A549 (cell line): ENCODE results near the gene MSRB3. TPM values are rescaled to one million over a fixed set of nuclear protein-coding genes. Genes with fewer than 3 reads are reported as not detected.

Source experiments
- ATAC-seq, 2 experiments: fragments of 200-7000 bp in 1 of 2; fragments of >200 bp in 1 of 2; cut with Nextera tagmentation in 1 of 2; cut with Tn5 transposase in 1 of 2; 3 replicates each; pipeline versions ENCODE4 v1.8.0 to v1.9.1; 2018 to 2020; ENCODE audit warnings: mild to moderate bottlenecking in 1 of 2, moderate library complexity in 1 of 2
- CTCF ChIA-PET: fragments of 300-600 bp; sonication (Branson Sonifier 250); formaldehyde crosslinking; extraction: SDS; loops from one replicate; lab custom pipeline; 2021; ENCODE audit warnings: antibody characterized with exemption, inconsistent platforms; lab: Yijun Ruan, JAX
- POLR2A ChIA-PET: fragments of 350-600 bp; formaldehyde crosslinking; extraction: SDS; loops from one replicate; lab custom pipeline; 2021; ENCODE audit warnings: antibody characterized with exemption, inconsistent platforms; lab: Yijun Ruan, JAX
- DNase-seq, 2 experiments: peaks; one replicate each; pipeline versions ENCODE4 v3.0.0 to v3.0.0-alpha.2; 2011 to 2016; ENCODE audit warnings: low read depth in 1 of 2, low spot score in 1 of 2
- FAIRE-seq: peaks from 2 replicates; lab custom pipeline; 2011; peaks lifted over from hg19 to GRCh38; lab: Jason Lieb, UNC
- H3K27ac ChIP-seq, 2 experiments: fragments of >200 bp; sonication (Bioruptor Twin); formaldehyde crosslinking; 3 replicates each; pipeline ENCODE4 v1.5.1; 2016 to 2017
- H3K4me1 ChIP-seq: fragments of >200 bp; sonication (Bioruptor Twin); formaldehyde crosslinking; 3 replicates; pipeline ENCODE4 v1.6.1; 2016
- H3K4me2 ChIP-seq: fragments of >200 bp; sonication (Bioruptor Twin); formaldehyde crosslinking; 3 replicates; pipeline ENCODE4 v1.6.1; 2016
- H3K4me3 ChIP-seq: fragments of >200 bp; sonication (Bioruptor Twin); formaldehyde crosslinking; 3 replicates; pipeline ENCODE4 v1.5.1; 2016
- H3K9me3 ChIP-seq: fragments of >200 bp; sonication (Bioruptor Twin); formaldehyde crosslinking; 3 replicates; pipeline ENCODE4 v1.6.1; 2016
- CEBPB ChIP-seq, 2 experiments: fragments of >200 bp in 1 of 2; sonication (Bioruptor Twin) in 1 of 2; formaldehyde crosslinking in 1 of 2; IDR thresholded peaks; 2 replicates each; pipeline ENCODE4 v1.6.1; 2012 to 2016
- CHD2 ChIP-seq: fragments of 150-350 bp; IDR thresholded peaks from 2 replicates; pipeline ENCODE4 v1.6.1; 2014; ENCODE audit warnings: low read length; ENCODE audit not compliant: partially characterized antibody
- CHD4 ChIP-seq: fragments of 200-600 bp; sonication (generic); IDR thresholded peaks from 2 replicates; pipeline ENCODE4 v1.6.1; 2016; ENCODE audit warnings: antibody characterized with exemption, mild to moderate bottlenecking, borderline replicate concordance
- E2F6 ChIP-seq: IDR thresholded peaks from 2 replicates; pipeline ENCODE4 v1.6.1; 2012; ENCODE audit warnings: low read depth, borderline replicate concordance
- ELK1 ChIP-seq: fragments of 150-350 bp; IDR thresholded peaks from 2 replicates; pipeline ENCODE4 v1.6.1; 2014; ENCODE audit warnings: low read depth, mild to moderate bottlenecking, low read length
- FOSL2 ChIP-seq, 2 experiments: fragments of 450-650 bp in 1 of 2; fragments of >200 bp in 1 of 2; sonication (Bioruptor Twin) in 1 of 2; formaldehyde crosslinking; IDR thresholded peaks; 2 replicates each; pipeline versions ENCODE4 v1.5.0 to v1.6.1; 2016 to 2020; ENCODE audit warnings: mild to moderate bottlenecking in 1 of 2, moderate library complexity in 1 of 2
- HDAC2 ChIP-seq: fragments of 200-600 bp; sonication (generic); IDR thresholded peaks from 2 replicates; pipeline ENCODE4 v1.6.1; 2016
- HES2 ChIP-seq: fragments of >200 bp; sonication (Bioruptor Twin); formaldehyde crosslinking; IDR thresholded peaks from 2 replicates; pipeline ENCODE4 v1.6.1; 2016
- HEYL ChIP-seq: fragments of 250-450 bp; sonication (Bioruptor Pico); IDR thresholded peaks from 2 replicates; pipeline ENCODE4 v1.8.0; 2021; ENCODE audit warnings: mild to moderate bottlenecking, moderate library complexity
- HMGXB4 ChIP-seq: fragments of 250-450 bp; sonication (Bioruptor Pico); IDR thresholded peaks from 2 replicates; pipeline ENCODE4 v1.5.0; 2021; ENCODE audit warnings: mild to moderate bottlenecking, moderate library complexity, borderline replicate concordance
- HOXA7 ChIP-seq: fragments of 250-450 bp; sonication (Bioruptor Pico); IDR thresholded peaks from 2 replicates; pipeline ENCODE4 v1.5.0; 2020; ENCODE audit warnings: mild to moderate bottlenecking, moderate library complexity
- JUNB ChIP-seq: fragments of >200 bp; sonication (Bioruptor Twin); formaldehyde crosslinking; IDR thresholded peaks from 2 replicates; pipeline ENCODE4 v1.6.1; 2016
- KDM1A ChIP-seq: fragments of 200-600 bp; sonication (generic); IDR thresholded peaks from 2 replicates; pipeline ENCODE4 v1.6.1; 2016; ENCODE audit warnings: low read depth, mild to moderate bottlenecking
- KDM5A ChIP-seq: fragments of 200-600 bp; sonication (generic); IDR thresholded peaks from 2 replicates; pipeline ENCODE4 v1.6.1; 2016; ENCODE audit warnings: antibody characterized with exemption, mild to moderate bottlenecking
- MAFK ChIP-seq: fragments of 450-650 bp; IDR thresholded peaks from 2 replicates; pipeline ENCODE4 v1.6.1; 2014; ENCODE audit not compliant: partially characterized antibody
- NPAS2 ChIP-seq: fragments of 250-450 bp; sonication (Bioruptor Pico); IDR thresholded peaks from 2 replicates; pipeline ENCODE4 v1.8.0; 2022; ENCODE audit warnings: mild to moderate bottlenecking, moderate library complexity, borderline replicate concordance
- NR3C1 ChIP-seq: fragments of >200 bp; sonication (Bioruptor Twin); formaldehyde crosslinking; IDR thresholded peaks from 3 replicates; pipeline ENCODE4 v1.6.1; 2017
- PBX3 ChIP-seq: IDR thresholded peaks from 2 replicates; pipeline ENCODE4 v1.6.1; 2012
- POLR2A ChIP-seq: IDR thresholded peaks from 2 replicates; pipeline ENCODE4 v1.6.1; 2012; ENCODE audit warnings: mild to moderate bottlenecking, low read length
- RAD21 ChIP-seq, 2 experiments: fragments of >200 bp in 1 of 2; sonication (Bioruptor Twin) in 1 of 2; formaldehyde crosslinking in 1 of 2; IDR thresholded peaks in 1 of 2; conservative IDR thresholded peaks in 1 of 2; 2 replicates in 1 of 2; 3 replicates in 1 of 2; pipeline ENCODE4 v1.6.1; 2012 to 2018; ENCODE audit warnings: inconsistent platforms in 1 of 2
- SMC3 ChIP-seq: fragments of >200 bp; sonication (Bioruptor Twin); formaldehyde crosslinking; IDR thresholded peaks from 3 replicates; pipeline ENCODE4 v1.6.1; 2018; ENCODE audit warnings: inconsistent platforms
- SREBF2 ChIP-seq: fragments of 450-650 bp; IDR thresholded peaks from 2 replicates; pipeline ENCODE4 v1.6.1; 2014; ENCODE audit warnings: mild to moderate bottlenecking, moderate library complexity
- TP53 ChIP-seq: fragments of 250-450 bp; sonication (Bioruptor Pico); IDR thresholded peaks from 2 replicates; pipeline ENCODE4 v1.5.0; 2021; ENCODE audit warnings: mild to moderate bottlenecking, moderate library complexity
- USF2 ChIP-seq: fragments of 450-650 bp; IDR thresholded peaks from 2 replicates; pipeline ENCODE4 v1.6.1; 2014; ENCODE audit warnings: antibody characterized with exemption
- ZFP36 ChIP-seq: fragments of 450-650 bp; IDR thresholded peaks from 2 replicates; pipeline ENCODE4 v1.6.1; 2014; ENCODE audit warnings: borderline replicate concordance; ENCODE audit not compliant: partially characterized antibody
- WGBS: methylation state at CpG from one replicate; pipeline ENCODE4 v1.1.6; 2017; ENCODE audit errors: missing lambda C conversion rate; 5-methylcytosine and 5-hydroxymethylcytosine counted together
- polyA plus RNA-seq, 4 experiments: library from polyadenylated mRNA; depleted of rRNA in 3 of 4; stranded (reverse); fragments of >200 nt; fragmentation: RNase III in 1 of 4; extraction: RNeasy Plus Mini Kit Qiagen cat#74134 plus additional on column Dnase treatment in 1 of 4; gene quantifications; 2 replicates in 3 of 4; 3 replicates in 1 of 4; pipeline ENCODE4 v1.2.3, GENCODE V29; 2011 to 2017

MSRB3 gene
- polyA plus RNA-seq, 2 of the 4 experiments (the other 2 are of a cell fraction) = 25.2 to 46.1 TPM

- no peak for TF ChIP-seq KDM5A
- TF ChIP-seq POLR2A = no peak
- H3K9me3 ChIP-seq = no peaks in the 10 kb centered on the region
- no peak for ATAC-seq
- FAIRE-seq = no peak
- H3K4me1 ChIP-seq = no peaks in the 10 kb centered on the region
- no peak overlapping the region for H3K4me3 ChIP-seq
- CTCF ChIA-PET = interaction anchor here (0.7 to 1.3 kb wide), 2 partner anchors 20 to 297 kb away, joined by 3 to 4 read pairs; no protein-coding TSS in a partner anchor
- POLR2A ChIA-PET = no interaction called here
- H3K27ac ChIP-seq = no peak overlapping the region
- DNase-seq = no peak
- no peak overlapping the region for H3K4me2 ChIP-seq
These were observed 19.0 kb upstream of the MSRB3 start for GRCh38 chr12:65259501-65259900.

- FAIRE-seq (no peak), DNase-seq (no peak)
These were observed 14.7 kb upstream of the MSRB3 start for GRCh38 chr12:65263777-65264176.

GRCh38 chr12:65266408-65266807, 12.1 kb upstream of the MSRB3 start:
- ATAC-seq = no peak
- ChIA-PET POLR2A (no interaction called here), CTCF (no interaction called here)
- FAIRE-seq = no peak
- Histone ChIP-seq H3K27ac (no peak overlapping the region), H3K4me1 (no peaks in the 10 kb centered on the region), H3K4me3 (no peak overlapping the region), H3K4me2 (no peak overlapping the region), H3K9me3 (no peaks in the 10 kb centered on the region)
- DNase-seq = no peak
- WGBS = 68% methylated on average over 3 of the region's 3 CpGs
- TF ChIP-seq RAD21 (conservative IDR thresholded peaks at IDR 0.05 in 1 of 2, IDR thresholded peaks at IDR 0.05 in 1 of 2) (no peak), SMC3 (no peak), HMGXB4 (CRISPR knock-in tag) (no peak), PBX3 (no peak), NR3C1 (no peak), CEBPB (IDR thresholded peaks at IDR 0.05) (no peak)

More at GRCh38 chr12:65263777-65264176, 14.7 kb upstream of the MSRB3 start:
- TF ChIP-seq CEBPB (IDR thresholded peaks at IDR 0.05) (peak in 1 of 2 experiments; percentile 31; a peak in 1 of 4 replicates), E2F6 (no peak)
- TF ChIP-seq, all 56 proteins: peak for 1
- POLR2A ChIA-PET = no interaction called here
- ATAC-seq = no peak
- CTCF ChIA-PET = no interaction called here
- no peaks in the 10 kb centered on the region for H3K9me3 ChIP-seq
- H3K4me1 ChIP-seq = no peaks in the 10 kb centered on the region
- no peak overlapping the region for H3K4me2 ChIP-seq
- H3K4me3 ChIP-seq = no peak overlapping the region
- H3K27ac ChIP-seq = no peak overlapping the region
- WGBS = 72% methylated on average over 4 of the region's 4 CpGs

- Histone ChIP-seq H3K4me1 (no peaks in the 10 kb centered on the region), H3K4me3 (no peak overlapping the region), H3K27ac (no peak overlapping the region), H3K4me2 (no peak overlapping the region), H3K9me3 (no peaks in the 10 kb centered on the region)
- POLR2A ChIA-PET = no interaction called here
- DNase-seq (no peak), ATAC-seq (no peak), FAIRE-seq (no peak)
- 88% methylated on average over 1 of the region's 1 CpG for WGBS
- CTCF ChIA-PET = interaction anchor here (1.3 kb wide), 1 partner anchor 379 kb away, joined by 3 read pairs; no protein-coding TSS in a partner anchor
- TF ChIP-seq ELK1 = no peak
- TF ChIP-seq CHD2 = no peak
- no peak for TF ChIP-seq FOSL2 (IDR thresholded peaks at IDR 0.05)
- TF ChIP-seq FOSL2 (CRISPR knock-in tag; IDR thresholded peaks at IDR 0.05) = no peak
- TF ChIP-seq E2F6 = no peak
- TF ChIP-seq TP53 (CRISPR knock-in tag) = no peak
- no peak for TF ChIP-seq KDM1A
- no peak for TF ChIP-seq JUNB
- TF ChIP-seq ZFP36 = no peak
- TF ChIP-seq HES2 = no peak
- TF ChIP-seq HEYL (CRISPR knock-in tag) = no peak
- TF ChIP-seq MAFK = no peak
- TF ChIP-seq CHD4 = no peak
- no peak for TF ChIP-seq NPAS2 (CRISPR knock-in tag)
- TF ChIP-seq SREBF2 = no peak
- no peak for TF ChIP-seq HOXA7
- TF ChIP-seq NR3C1 = no peak
- TF ChIP-seq USF2 = no peak
- TF ChIP-seq HDAC2 = no peak
These were observed 8.9 kb upstream of the MSRB3 start for GRCh38 chr12:65269603-65270002.
